ENCODE results near the gene MPC1.
"Not testable (repeated sequence)": the region's sequence is repeated elsewhere in the genome, so short reads cannot be mapped to it uniquely, and the experiment has no call there.

MPC1 gene

GRCh38 chr6:166360243-166361076 is 22.3 kb downstream of the MPC1 start:
- Histone ChIP-seq H3K36me3 (ENCODE audit: insufficient read depth, low read length) (no peaks in the 10 kb centered on the region), H3K9ac (ENCODE audit: low read depth, low read length) (no peak overlapping the region), H3K27ac (ENCODE audit: low read depth, low read length) (no peak overlapping the region), H3K4me3 (ENCODE audit: low read length) (no peak overlapping the region), H3K9me3 (ENCODE audit: insufficient read depth, low read depth, low read length) (no peaks in the 10 kb centered on the region), H3K4me1 (ENCODE audit: insufficient read depth, low read length) (peaks cover 31% of the 10 kb centered on the region), H3K27me3 (ENCODE audit: insufficient read depth, low read length) (no peaks in the 10 kb centered on the region)
- WGBS: 88% methylated on average over 8 of the region's 8 CpGs

DNA sequence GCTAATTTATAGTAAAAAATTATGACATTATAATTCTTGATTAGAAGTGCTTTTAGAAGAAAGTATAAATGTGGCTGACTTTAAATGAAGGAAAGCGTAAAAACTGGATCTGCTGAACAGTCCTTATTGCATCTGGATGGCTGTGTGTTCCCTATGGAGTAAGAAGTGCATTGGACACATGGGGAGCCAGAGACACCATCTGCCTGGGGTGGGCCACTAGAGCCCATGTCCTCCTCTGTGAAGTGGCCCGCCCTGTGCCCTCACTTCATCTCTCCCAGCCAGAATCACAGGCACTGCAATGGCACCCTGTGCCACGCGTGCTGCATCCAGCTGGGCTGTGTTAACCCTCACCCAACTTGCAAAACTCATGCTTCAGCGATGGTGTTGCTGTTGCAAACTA is 27.2 kb downstream of the MPC1 start:
- peaks cover 21% of the 10 kb centered on the region for H3K4me1 ChIP-seq (ENCODE audit: insufficient read depth, low read length)

DNA sequence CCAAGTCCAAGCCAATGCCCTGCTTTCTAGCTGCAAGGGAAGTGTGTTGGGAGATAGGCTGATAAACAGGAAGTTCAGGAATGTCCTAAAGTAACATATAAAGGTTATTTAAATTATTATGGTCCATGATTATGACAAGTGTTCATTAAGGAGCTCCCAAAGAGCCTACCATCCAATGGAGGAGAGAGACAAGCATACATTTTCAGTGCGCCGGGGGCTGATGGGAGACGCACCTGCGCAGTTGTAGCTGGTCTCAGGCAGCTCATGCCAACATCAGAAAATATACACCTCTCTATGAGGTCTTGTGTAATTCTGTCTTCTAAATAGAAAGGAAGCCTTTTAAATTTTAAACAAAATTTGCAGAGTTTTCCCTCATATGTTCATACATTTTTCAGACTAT is 27.8 kb downstream of the MPC1 start:
- Histone ChIP-seq H3K4me1 (ENCODE audit: insufficient read depth, low read length) (peaks cover 15% of the 10 kb centered on the region), H3K9me3 (ENCODE audit: insufficient read depth, low read depth, low read length) (no peaks in the 10 kb centered on the region), H3K27ac (ENCODE audit: low read depth, low read length) (no peak overlapping the region), H3K27me3 (ENCODE audit: insufficient read depth, low read length) (no peaks in the 10 kb centered on the region), H3K4me3 (ENCODE audit: low read length) (no peak overlapping the region), H3K36me3 (ENCODE audit: insufficient read depth, low read length) (no peaks in the 10 kb centered on the region), H3K9ac (ENCODE audit: low read depth, low read length) (no peak overlapping the region)
- 95% methylated on average over 4 of the region's 4 CpGs for WGBS

More for the DNA sequence above, 27.2 kb downstream of the MPC1 start:
- Histone ChIP-seq H3K9me3 (ENCODE audit: insufficient read depth, low read depth, low read length) (no peaks in the 10 kb centered on the region), H3K9ac (ENCODE audit: low read depth, low read length) (no peak overlapping the region), H3K27ac (ENCODE audit: low read depth, low read length) (no peak overlapping the region), H3K36me3 (ENCODE audit: insufficient read depth, low read length) (no peaks in the 10 kb centered on the region), H3K4me3 (ENCODE audit: low read length) (no peak overlapping the region), H3K27me3 (ENCODE audit: insufficient read depth, low read length) (no peaks in the 10 kb centered on the region)
- WGBS: 81% methylated on average over 5 of the region's 5 CpGs

GRCh38 chr6:166354143-166354542 is 28.6 kb downstream of the MPC1 start:
- H3K36me3 ChIP-seq (ENCODE audit: insufficient read depth, low read length): no peaks in the 10 kb centered on the region
- no peak overlapping the region for H3K4me3 ChIP-seq (ENCODE audit: low read length)
- H3K9ac ChIP-seq (ENCODE audit: low read depth, low read length): no peak overlapping the region
- WGBS: 82% methylated on average over 4 of the region's 4 CpGs
- H3K9me3 ChIP-seq (ENCODE audit: insufficient read depth, low read depth, low read length): no peaks in the 10 kb centered on the region
- H3K4me1 ChIP-seq (ENCODE audit: insufficient read depth, low read length): peaks cover 10% of the 10 kb centered on the region
- no peak overlapping the region for H3K27ac ChIP-seq (ENCODE audit: low read depth, low read length)
- H3K27me3 ChIP-seq (ENCODE audit: insufficient read depth, low read length): no peaks in the 10 kb centered on the region

- Histone ChIP-seq H3K27me3 (ENCODE audit: insufficient read depth, low read length) (no peaks in the 10 kb centered on the region), H3K4me3 (ENCODE audit: low read length) (no peak overlapping the region), H3K9me3 (ENCODE audit: insufficient read depth, low read depth, low read length) (no peaks in the 10 kb centered on the region), H3K27ac (ENCODE audit: low read depth, low read length) (no peak overlapping the region), H3K4me1 (ENCODE audit: insufficient read depth, low read length) (peaks cover 10% of the 10 kb centered on the region), H3K9ac (ENCODE audit: low read depth, low read length) (no peak overlapping the region), H3K36me3 (ENCODE audit: insufficient read depth, low read length) (no peaks in the 10 kb centered on the region)
- WGBS: 86% methylated on average over 1 of the region's 1 CpG
These were observed 29.2 kb downstream of the MPC1 start for GRCh38 chr6:166353507-166353906.

DNA sequence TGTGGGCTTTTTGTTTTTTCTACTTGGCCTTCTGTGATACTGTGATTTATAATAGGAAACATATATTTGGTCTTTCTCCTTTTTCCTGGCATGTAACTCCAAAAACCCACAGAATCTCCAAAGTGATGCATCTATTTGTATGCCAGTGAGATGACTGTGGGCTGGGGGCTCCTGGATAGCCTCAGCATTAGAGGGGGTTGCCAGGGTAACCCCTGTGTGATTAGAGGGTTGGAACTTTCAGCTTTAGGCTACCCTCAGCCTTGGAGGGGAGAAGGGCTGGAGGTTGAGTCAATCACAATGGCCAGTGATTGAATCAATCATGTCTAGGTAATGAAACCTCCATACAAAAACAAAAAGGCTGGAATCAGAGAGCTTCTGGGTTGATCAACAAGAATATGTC is 29.8 kb downstream of the MPC1 start:
- H3K27ac ChIP-seq (ENCODE audit: low read depth, low read length): no peak overlapping the region
- peaks cover 10% of the 10 kb centered on the region for H3K4me1 ChIP-seq (ENCODE audit: insufficient read depth, low read length)
- no peak overlapping the region for H3K9ac ChIP-seq (ENCODE audit: low read depth, low read length)
- H3K4me3 ChIP-seq (ENCODE audit: low read length): no peak overlapping the region
- H3K9me3 ChIP-seq (ENCODE audit: insufficient read depth, low read depth, low read length): no peaks in the 10 kb centered on the region
- no peaks in the 10 kb centered on the region for H3K27me3 ChIP-seq (ENCODE audit: insufficient read depth, low read length)
- H3K36me3 ChIP-seq (ENCODE audit: insufficient read depth, low read length): no peaks in the 10 kb centered on the region

DNA sequence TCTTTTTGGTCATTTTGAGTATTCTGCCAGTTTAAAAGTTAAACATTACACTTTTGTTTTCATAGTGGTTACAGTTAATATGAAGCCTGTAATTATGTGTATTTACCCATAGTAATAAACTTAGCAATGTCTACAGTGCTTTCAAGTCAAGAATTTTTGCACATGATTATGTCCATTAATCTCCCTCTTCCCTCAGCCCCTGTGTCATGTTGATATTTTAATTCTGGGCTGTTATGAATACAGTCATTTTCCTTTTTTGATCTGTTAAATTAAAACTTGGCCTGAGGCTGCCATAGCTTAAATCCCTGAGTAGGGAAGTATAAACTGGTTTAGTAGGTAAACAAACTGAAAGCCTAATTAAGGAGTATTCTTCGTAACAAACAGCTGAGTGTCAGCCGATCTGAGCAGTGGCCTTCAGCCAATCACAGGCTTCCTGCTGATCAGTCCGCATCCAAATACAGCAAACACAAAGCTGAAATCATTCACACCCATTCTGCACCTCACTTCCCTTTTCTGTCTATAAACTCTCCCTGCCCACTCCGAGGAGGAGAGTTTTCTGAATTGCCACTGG is 30.9 kb downstream of the MPC1 start:
- no peaks in the 10 kb centered on the region for H3K36me3 ChIP-seq (ENCODE audit: insufficient read depth, low read length)
- no peak overlapping the region for H3K9ac ChIP-seq (ENCODE audit: low read depth, low read length)
- no peaks in the 10 kb centered on the region for H3K9me3 ChIP-seq (ENCODE audit: insufficient read depth, low read depth, low read length)
- H3K4me1 ChIP-seq (ENCODE audit: insufficient read depth, low read length): peaks cover 10% of the 10 kb centered on the region
- H3K4me3 ChIP-seq (ENCODE audit: low read length): no peak overlapping the region
- H3K27me3 ChIP-seq (ENCODE audit: insufficient read depth, low read length): no peaks in the 10 kb centered on the region
- WGBS: 59% methylated on average over 4 of the region's 4 CpGs
- no peak overlapping the region for H3K27ac ChIP-seq (ENCODE audit: low read depth, low read length)

DNA sequence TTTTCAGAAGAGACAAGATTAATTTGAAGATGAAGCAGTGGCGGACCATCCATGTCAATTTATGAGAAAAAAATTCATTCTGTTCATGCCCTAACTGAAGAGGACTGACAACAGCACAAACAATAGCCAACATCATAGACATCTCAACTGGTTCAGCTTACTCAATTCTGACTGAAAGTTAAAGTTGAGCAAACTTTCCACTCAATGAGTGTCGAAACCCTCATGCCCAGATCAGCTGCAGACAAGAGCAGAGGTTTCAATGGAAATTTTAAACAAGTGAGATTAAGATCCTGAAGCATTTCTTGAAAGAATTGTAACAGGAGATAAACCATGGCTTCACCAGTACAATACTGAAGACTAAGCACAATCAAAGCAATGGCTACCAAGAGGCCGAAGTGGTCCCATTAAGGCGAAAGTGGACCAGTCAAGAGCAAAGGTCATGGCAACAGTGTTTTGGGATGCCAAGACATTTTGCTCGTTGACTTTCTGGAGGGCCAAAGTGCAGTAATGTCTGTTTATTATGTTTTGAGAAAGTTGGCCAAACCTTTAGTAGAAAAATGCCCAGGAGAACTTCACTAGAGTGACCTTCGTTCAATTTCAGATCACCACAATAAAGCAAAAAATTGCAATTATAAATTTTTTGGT is 34.3 kb downstream of the MPC1 start:
- peaks cover 10% of the 10 kb centered on the region for H3K4me1 ChIP-seq (ENCODE audit: insufficient read depth, low read length)
- WGBS: 94% methylated on average over 5 of the region's 6 CpGs
- no peak overlapping the region for H3K27ac ChIP-seq (ENCODE audit: low read depth, low read length)
- no peaks in the 10 kb centered on the region for H3K9me3 ChIP-seq (ENCODE audit: insufficient read depth, low read depth, low read length)
- no peaks in the 10 kb centered on the region for H3K36me3 ChIP-seq (ENCODE audit: insufficient read depth, low read length)
- H3K27me3 ChIP-seq (ENCODE audit: insufficient read depth, low read length): no peaks in the 10 kb centered on the region
- H3K9ac ChIP-seq (ENCODE audit: low read depth, low read length): no peak overlapping the region
- no peak overlapping the region for H3K4me3 ChIP-seq (ENCODE audit: low read length)

DNA sequence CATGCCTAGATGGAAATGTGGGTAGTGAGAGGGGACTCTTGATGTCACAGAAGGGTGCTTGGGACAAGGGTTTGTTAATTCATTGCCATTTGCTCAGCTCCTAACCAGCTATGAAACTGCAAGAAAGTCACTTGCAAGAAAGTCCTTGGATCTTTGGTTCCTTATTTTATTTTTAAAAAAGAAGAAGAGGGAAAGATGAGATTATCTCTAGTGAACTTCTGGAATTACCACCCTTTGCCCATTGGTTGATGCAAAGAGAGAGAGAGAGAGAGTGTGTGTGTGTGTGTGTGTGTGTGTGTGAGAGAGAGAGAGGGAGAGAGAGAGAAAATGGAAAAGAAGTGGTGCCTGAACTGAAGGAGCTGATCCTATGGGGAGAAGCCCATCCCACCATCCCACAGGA is 35.8 kb downstream of the MPC1 start:
- Histone ChIP-seq H3K27me3 (ENCODE audit: insufficient read depth, low read length) (no peaks in the 10 kb centered on the region), H3K27ac (ENCODE audit: low read depth, low read length) (no peak overlapping the region), H3K4me1 (ENCODE audit: insufficient read depth, low read length) (peaks cover 11% of the 10 kb centered on the region), H3K9ac (ENCODE audit: low read depth, low read length) (no peak overlapping the region), H3K9me3 (ENCODE audit: insufficient read depth, low read depth, low read length) (no peaks in the 10 kb centered on the region), H3K36me3 (ENCODE audit: insufficient read depth, low read length) (no peaks in the 10 kb centered on the region), H3K4me3 (ENCODE audit: low read length) (no peak overlapping the region)

DNA sequence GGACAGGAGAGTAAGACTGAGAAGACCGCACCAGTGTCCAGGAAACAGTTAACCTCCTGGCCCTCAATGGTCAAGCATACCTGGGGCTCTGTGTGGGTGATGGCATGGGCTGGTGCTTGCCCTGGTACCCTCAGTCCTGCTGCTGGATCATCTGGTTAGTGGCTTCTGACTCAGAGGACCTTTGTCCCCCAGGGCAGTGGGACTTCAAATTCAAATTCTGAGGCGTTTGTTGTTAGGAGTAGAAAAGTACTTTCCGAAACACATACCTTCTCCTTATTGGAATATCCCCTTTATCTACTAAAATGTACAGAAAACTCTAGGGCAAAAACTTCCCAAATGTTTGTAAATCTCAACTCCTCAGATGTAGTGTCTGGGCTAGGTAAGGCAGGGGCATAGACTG is 36.3 kb downstream of the MPC1 start:
- WGBS: 98% methylated on average over 1 of the region's 3 CpGs
- H3K4me3 ChIP-seq (ENCODE audit: low read length): no peak overlapping the region
- no peak overlapping the region for H3K27ac ChIP-seq (ENCODE audit: low read depth, low read length)
- no peaks in the 10 kb centered on the region for H3K9me3 ChIP-seq (ENCODE audit: insufficient read depth, low read depth, low read length)
- no peaks in the 10 kb centered on the region for H3K27me3 ChIP-seq (ENCODE audit: insufficient read depth, low read length)
- H3K4me1 ChIP-seq (ENCODE audit: insufficient read depth, low read length): peaks cover 8% of the 10 kb centered on the region; the same call in 1 of the 2 replicates
- H3K36me3 ChIP-seq (ENCODE audit: insufficient read depth, low read length): no peaks in the 10 kb centered on the region
- no peak overlapping the region for H3K9ac ChIP-seq (ENCODE audit: low read depth, low read length)

DNA sequence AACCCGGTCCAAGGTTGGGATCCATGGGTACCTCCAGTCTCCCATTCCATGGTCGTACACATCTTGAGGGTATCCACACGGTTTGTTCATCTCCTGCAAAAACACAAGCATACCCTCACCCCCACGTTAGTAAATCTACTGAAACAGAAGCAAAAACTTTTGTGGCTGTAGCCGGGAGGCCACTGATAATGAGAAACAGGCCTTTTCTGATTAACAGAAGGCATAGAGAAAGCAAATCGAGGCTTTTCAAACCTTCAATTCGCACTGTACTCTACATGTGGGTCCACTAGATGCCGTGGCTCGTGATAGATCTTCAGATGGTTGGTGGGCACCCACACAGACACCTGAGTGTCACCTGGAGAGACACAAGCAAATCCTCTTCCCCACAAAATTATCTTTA is 37.1 kb downstream of the MPC1 start:
- 90% methylated on average over 9 of the region's 9 CpGs for WGBS
- H3K27me3 ChIP-seq (ENCODE audit: insufficient read depth, low read length); H3K9ac ChIP-seq (ENCODE audit: low read depth, low read length); H3K27ac ChIP-seq (ENCODE audit: low read depth, low read length); H3K36me3 ChIP-seq (ENCODE audit: insufficient read depth, low read length); H3K4me1 ChIP-seq (ENCODE audit: insufficient read depth, low read length); H3K4me3 ChIP-seq (ENCODE audit: low read length); H3K9me3 ChIP-seq (ENCODE audit: insufficient read depth, low read depth, low read length): not testable (repeated sequence)

Data from HUES64 (cell line).